HG03139 (cell line): ENCODE measurements around the gene AKAP6.

Source experiments
- ATAC-seq: cut with Tn5 transposase; IDR thresholded peaks from one replicate; pipeline ENCODE4 v1.9.1; 2021; ENCODE audit not compliant: unreplicated experiment

Gene AKAP6

GRCh38 chr14:32650665-32651064, 321.6 kb downstream of the AKAP6 start:
- ATAC-seq: no peak

GRCh38 chr14:32654106-32654505, 325.0 kb downstream of the AKAP6 start:
- no peak for ATAC-seq

- no peak for ATAC-seq
Measured at GRCh38 chr14:32656601-32657000, 327.5 kb downstream of the AKAP6 start.

GRCh38 chr14:32657081-32657480, 328.0 kb downstream of the AKAP6 start:
- no peak for ATAC-seq

- ATAC-seq: no peak
Measured at GRCh38 chr14:32661216-32661615, 332.1 kb downstream of the AKAP6 start.

- no peak for ATAC-seq
Measured at GRCh38 chr14:32662211-32662610, 333.1 kb downstream of the AKAP6 start.

GRCh38 chr14:32666308-32666707, 337.2 kb downstream of the AKAP6 start:
- ATAC-seq: no peak

GRCh38 chr14:32667287-32667686, 338.2 kb downstream of the AKAP6 start:
- no peak for ATAC-seq

GRCh38 chr14:32667791-32668190, 338.7 kb downstream of the AKAP6 start:
- no peak for ATAC-seq

GRCh38 chr14:32669391-32669790, 340.3 kb downstream of the AKAP6 start:
- ATAC-seq: no peak

GRCh38 chr14:32675433-32675832, 346.3 kb downstream of the AKAP6 start:
- no peak for ATAC-seq

- no peak for ATAC-seq
Measured at GRCh38 chr14:32677129-32677780, 348.2 kb downstream of the AKAP6 start.

GRCh38 chr14:32678088-32678487, 349.0 kb downstream of the AKAP6 start:
- no peak for ATAC-seq

- ATAC-seq: no peak
Measured at GRCh38 chr14:32679927-32680612, 351.0 kb downstream of the AKAP6 start.

- no peak for ATAC-seq
Measured at GRCh38 chr14:32681598-32681997, 352.5 kb downstream of the AKAP6 start.

GRCh38 chr14:32682214-32682613, 353.1 kb downstream of the AKAP6 start:
- no peak for ATAC-seq

- no peak for ATAC-seq
Measured at GRCh38 chr14:32683679-32684078, 354.6 kb downstream of the AKAP6 start.

- ATAC-seq: no peak
Measured at GRCh38 chr14:32688941-32689340, 359.8 kb downstream of the AKAP6 start.

GRCh38 chr14:32692441-32692840, 363.3 kb downstream of the AKAP6 start:
- ATAC-seq: no peak

- no peak for ATAC-seq
Measured at GRCh38 chr14:32693114-32693513, 364.0 kb downstream of the AKAP6 start.

GRCh38 chr14:32694795-32695449, 365.8 kb downstream of the AKAP6 start:
- ATAC-seq: no peak
